ENCODE data around the gene ENPEP.
"Not testable (repeated sequence)": the region's sequence is repeated elsewhere in the genome, so short reads cannot be mapped to it uniquely, and the experiment has no call there.

ENPEP gene

GRCh38 chr4:110475881-110476818, at the start of gene ENPEP:
Gene ENPEP (plus strand): TSS chr4:110476155. CDS start chr4:110476415, 260 bp downstream.
- peak within 1 kb of the TSS in 1 of 2 donors; percentile 58 for H3K9ac ChIP-seq (ENCODE audit: low read length in 2 of 2)
- H3K4me1 ChIP-seq (ENCODE audit: control insufficient read depth, insufficient read depth, low read length), result no peaks in the 10 kb centered on the region
- no peak within 1 kb of the TSS for H3K27ac ChIP-seq (ENCODE audit: low read length)
- no peaks in the 10 kb centered on the region for H3K36me3 ChIP-seq (ENCODE audit: control insufficient read depth in 2 of 2, insufficient read depth in 2 of 2, low read length in 2 of 2)
- peak within 1 kb of the TSS; percentile 26 to 67 for H3K4me3 ChIP-seq (ENCODE audit: low read length in 2 of 2)
- peaks cover 0 to 2% of the 10 kb centered on the region in 2 donors for H3K27me3 ChIP-seq (ENCODE audit: control insufficient read depth in 1 of 2, insufficient read depth in 2 of 2, low read length in 2 of 2)
- no peaks in the 10 kb centered on the region for H3K9me3 ChIP-seq (ENCODE audit: control insufficient read depth in 2 of 2, low read length in 2 of 2)

GRCh38 chr4:110431805-110432204, 44.1 kb upstream of the ENPEP start:
- not testable (repeated sequence) for H3K4me3 ChIP-seq (ENCODE audit: low read length in 2 of 2); H3K36me3 ChIP-seq (ENCODE audit: control insufficient read depth in 2 of 2, insufficient read depth in 2 of 2, low read length in 2 of 2); H3K9ac ChIP-seq (ENCODE audit: low read length in 2 of 2); H3K27me3 ChIP-seq (ENCODE audit: control insufficient read depth in 1 of 2, insufficient read depth in 2 of 2, low read length in 2 of 2); H3K4me1 ChIP-seq (ENCODE audit: control insufficient read depth, insufficient read depth, low read length); H3K27ac ChIP-seq (ENCODE audit: low read length); H3K9me3 ChIP-seq (ENCODE audit: control insufficient read depth in 2 of 2, low read length in 2 of 2)

GRCh38 chr4:110437292-110437691, 38.7 kb upstream of the ENPEP start:
- H3K36me3 ChIP-seq (ENCODE audit: control insufficient read depth in 2 of 2, insufficient read depth in 2 of 2, low read length in 2 of 2); H3K4me3 ChIP-seq (ENCODE audit: low read length in 2 of 2); H3K9ac ChIP-seq (ENCODE audit: low read length in 2 of 2); H3K4me1 ChIP-seq (ENCODE audit: control insufficient read depth, insufficient read depth, low read length); H3K27ac ChIP-seq (ENCODE audit: low read length); H3K27me3 ChIP-seq (ENCODE audit: control insufficient read depth in 1 of 2, insufficient read depth in 2 of 2, low read length in 2 of 2); H3K9me3 ChIP-seq (ENCODE audit: control insufficient read depth in 2 of 2, low read length in 2 of 2): not testable (repeated sequence)

- not testable (repeated sequence) for H3K27me3 ChIP-seq (ENCODE audit: control insufficient read depth in 1 of 2, insufficient read depth in 2 of 2, low read length in 2 of 2); H3K9me3 ChIP-seq (ENCODE audit: control insufficient read depth in 2 of 2, low read length in 2 of 2); H3K4me1 ChIP-seq (ENCODE audit: control insufficient read depth, insufficient read depth, low read length); H3K9ac ChIP-seq (ENCODE audit: low read length in 2 of 2); H3K36me3 ChIP-seq (ENCODE audit: control insufficient read depth in 2 of 2, insufficient read depth in 2 of 2, low read length in 2 of 2); H3K4me3 ChIP-seq (ENCODE audit: low read length in 2 of 2); H3K27ac ChIP-seq (ENCODE audit: low read length)
These were observed 36.7 kb upstream of the ENPEP start for GRCh38 chr4:110439209-110439608.

GRCh38 chr4:110442309-110442708, 33.6 kb upstream of the ENPEP start:
- H3K4me1 ChIP-seq (ENCODE audit: control insufficient read depth, insufficient read depth, low read length), result no peaks in the 10 kb centered on the region
- no peaks in the 10 kb centered on the region for H3K27me3 ChIP-seq (ENCODE audit: control insufficient read depth in 1 of 2, insufficient read depth in 2 of 2, low read length in 2 of 2)
- no peaks in the 10 kb centered on the region for H3K36me3 ChIP-seq (ENCODE audit: control insufficient read depth in 2 of 2, insufficient read depth in 2 of 2, low read length in 2 of 2)
- no peak overlapping the region for H3K9ac ChIP-seq (ENCODE audit: low read length in 2 of 2)
- no peak overlapping the region for H3K27ac ChIP-seq (ENCODE audit: low read length)
- H3K4me3 ChIP-seq (ENCODE audit: low read length in 2 of 2), result no peak overlapping the region
- H3K9me3 ChIP-seq (ENCODE audit: control insufficient read depth in 2 of 2, low read length in 2 of 2), result no peaks in the 10 kb centered on the region

- H3K9me3 ChIP-seq (ENCODE audit: control insufficient read depth in 2 of 2, low read length in 2 of 2), result no peaks in the 10 kb centered on the region
- H3K9ac ChIP-seq (ENCODE audit: low read length in 2 of 2), result no peak overlapping the region
- no peak overlapping the region for H3K4me3 ChIP-seq (ENCODE audit: low read length in 2 of 2)
- H3K27ac ChIP-seq (ENCODE audit: low read length), result no peak overlapping the region
- H3K4me1 ChIP-seq (ENCODE audit: control insufficient read depth, insufficient read depth, low read length), result no peaks in the 10 kb centered on the region
- no peaks in the 10 kb centered on the region for H3K36me3 ChIP-seq (ENCODE audit: control insufficient read depth in 2 of 2, insufficient read depth in 2 of 2, low read length in 2 of 2)
- no peaks in the 10 kb centered on the region for H3K27me3 ChIP-seq (ENCODE audit: control insufficient read depth in 1 of 2, insufficient read depth in 2 of 2, low read length in 2 of 2)
These were observed 33.2 kb upstream of the ENPEP start for GRCh38 chr4:110442788-110443187.

GRCh38 chr4:110449947-110450346, 26.0 kb upstream of the ENPEP start:
- H3K4me3 ChIP-seq (ENCODE audit: low read length in 2 of 2), result no peak overlapping the region
- no peaks in the 10 kb centered on the region for H3K27me3 ChIP-seq (ENCODE audit: control insufficient read depth in 1 of 2, insufficient read depth in 2 of 2, low read length in 2 of 2)
- H3K27ac ChIP-seq (ENCODE audit: low read length), result no peak overlapping the region
- H3K9ac ChIP-seq (ENCODE audit: low read length in 2 of 2), result no peak overlapping the region
- no peaks in the 10 kb centered on the region for H3K9me3 ChIP-seq (ENCODE audit: control insufficient read depth in 2 of 2, low read length in 2 of 2)
- H3K4me1 ChIP-seq (ENCODE audit: control insufficient read depth, insufficient read depth, low read length), result no peaks in the 10 kb centered on the region
- no peaks in the 10 kb centered on the region for H3K36me3 ChIP-seq (ENCODE audit: control insufficient read depth in 2 of 2, insufficient read depth in 2 of 2, low read length in 2 of 2)

- no peaks in the 10 kb centered on the region for H3K4me1 ChIP-seq (ENCODE audit: control insufficient read depth, insufficient read depth, low read length)
- H3K9me3 ChIP-seq (ENCODE audit: control insufficient read depth in 2 of 2, low read length in 2 of 2), result no peaks in the 10 kb centered on the region
- H3K36me3 ChIP-seq (ENCODE audit: control insufficient read depth in 2 of 2, insufficient read depth in 2 of 2, low read length in 2 of 2), result no peaks in the 10 kb centered on the region
- H3K27ac ChIP-seq (ENCODE audit: low read length), result no peak overlapping the region
- no peak overlapping the region for H3K9ac ChIP-seq (ENCODE audit: low read length in 2 of 2)
- H3K27me3 ChIP-seq (ENCODE audit: control insufficient read depth in 1 of 2, insufficient read depth in 2 of 2, low read length in 2 of 2), result no peaks in the 10 kb centered on the region
- H3K4me3 ChIP-seq (ENCODE audit: low read length in 2 of 2), result no peak overlapping the region
These were observed 23.4 kb upstream of the ENPEP start for GRCh38 chr4:110452546-110452945.

GRCh38 chr4:110454441-110454840, 21.5 kb upstream of the ENPEP start:
- H3K27ac ChIP-seq (ENCODE audit: low read length), result no peak overlapping the region
- H3K36me3 ChIP-seq (ENCODE audit: control insufficient read depth in 2 of 2, insufficient read depth in 2 of 2, low read length in 2 of 2), result no peaks in the 10 kb centered on the region
- H3K9me3 ChIP-seq (ENCODE audit: control insufficient read depth in 2 of 2, low read length in 2 of 2), result no peaks in the 10 kb centered on the region
- no peak overlapping the region for H3K9ac ChIP-seq (ENCODE audit: low read length in 2 of 2)
- no peaks in the 10 kb centered on the region for H3K4me1 ChIP-seq (ENCODE audit: control insufficient read depth, insufficient read depth, low read length)
- no peaks in the 10 kb centered on the region for H3K27me3 ChIP-seq (ENCODE audit: control insufficient read depth in 1 of 2, insufficient read depth in 2 of 2, low read length in 2 of 2)
- H3K4me3 ChIP-seq (ENCODE audit: low read length in 2 of 2), result no peak overlapping the region

- H3K4me3 ChIP-seq (ENCODE audit: low read length in 2 of 2), result no peak overlapping the region
These were observed 17.3 kb upstream of the ENPEP start for GRCh38 chr4:110458494-110459266.

More at GRCh38 chr4:110458494-110459266, 17.3 kb upstream of the ENPEP start:
- Histone ChIP-seq H3K9ac (ENCODE audit: low read length in 2 of 2) (no peak overlapping the region), H3K9me3 (ENCODE audit: control insufficient read depth in 2 of 2, low read length in 2 of 2) (no peaks in the 10 kb centered on the region), H3K4me1 (ENCODE audit: control insufficient read depth, insufficient read depth, low read length) (no peaks in the 10 kb centered on the region), H3K27me3 (ENCODE audit: control insufficient read depth in 1 of 2, insufficient read depth in 2 of 2, low read length in 2 of 2) (no peaks in the 10 kb centered on the region), H3K36me3 (ENCODE audit: control insufficient read depth in 2 of 2, insufficient read depth in 2 of 2, low read length in 2 of 2) (no peaks in the 10 kb centered on the region), H3K27ac (ENCODE audit: low read length) (no peak overlapping the region)

Data from stomach smooth muscle (tissue), 2 donors.